ENCODE measurements around the gene ANKRA2. TPM values are rescaled to one million over a fixed set of nuclear protein-coding genes. Genes with fewer than 3 reads are reported as not detected.

Gene ANKRA2
- total and polyA plus RNA-seq, 4 donors = 12.6 to 60.6 (median 21.5) TPM

- Histone ChIP-seq H3K27me3 (ENCODE audit: control insufficient read depth in 3 of 3, insufficient read depth in 3 of 3, low read length in 2 of 3) (peaks cover 0 to 3% (median 0%) of the 10 kb centered on the region in 3 donors), H3K27ac (ENCODE audit: low read depth in 1 of 2, low read length in 1 of 2) (no peak overlapping the region), H3K4me3 (no peak overlapping the region), H3K9me3 (ENCODE audit: control insufficient read depth in 4 of 4, insufficient read depth in 3 of 4, low read length in 3 of 4) (peaks cover 0 to 3% (median 0%) of the 10 kb centered on the region in 4 donors), H3K4me1 (ENCODE audit: control insufficient read depth in 5 of 5, insufficient read depth in 5 of 5, low read length in 5 of 5) (peaks cover 0 to 2% (median 0%) of the 10 kb centered on the region in 5 donors), H3K36me3 (ENCODE audit: control insufficient read depth in 4 of 4, insufficient read depth in 4 of 4, low read length in 4 of 4) (no peaks in the 10 kb centered on the region), H3K9ac (ENCODE audit: insufficient read depth in 1 of 2, low read length in 2 of 2) (no peak overlapping the region)
- no peak for DNase-seq
- TF ChIP-seq CTCF (IDR thresholded peaks at IDR 0.05; ENCODE audit: control extremely low read depth, extremely low read depth) = no peak
- ATAC-seq (ENCODE audit: insufficient read depth, low FRiP score) = no peak
- whole genome bisulfite sequencing, 2 donors = 59 to 80% methylated on average over 5 of the region's 5 CpGs
These were observed 38.6 kb upstream of the ANKRA2 start for GRCh38 chr5:73603998-73604397.

- WGBS, 2 donors = 92 to 94% methylated on average over 3 of the region's 3 CpGs
- H3K9me3 ChIP-seq (ENCODE audit: control insufficient read depth in 4 of 4, insufficient read depth in 3 of 4, low read length in 3 of 4) = peaks cover 0 to 3% (median 0%) of the 10 kb centered on the region in 4 donors
- H3K27me3 ChIP-seq (ENCODE audit: control insufficient read depth in 3 of 3, insufficient read depth in 3 of 3, low read length in 2 of 3) = no peaks in the 10 kb centered on the region
- H3K4me1 ChIP-seq (ENCODE audit: control insufficient read depth in 5 of 5, insufficient read depth in 5 of 5, low read length in 5 of 5) = no peaks in the 10 kb centered on the region
- TF ChIP-seq CTCF (IDR thresholded peaks at IDR 0.05; ENCODE audit: control extremely low read depth, extremely low read depth) = no peak
- no peaks in the 10 kb centered on the region for H3K36me3 ChIP-seq (ENCODE audit: control insufficient read depth in 4 of 4, insufficient read depth in 4 of 4, low read length in 4 of 4)
- H3K27ac ChIP-seq (ENCODE audit: low read depth in 1 of 2, low read length in 1 of 2) = no peak overlapping the region
- H3K9ac ChIP-seq (ENCODE audit: insufficient read depth in 1 of 2, low read length in 2 of 2) = no peak overlapping the region
- ATAC-seq (ENCODE audit: insufficient read depth, low FRiP score) (no peak), DNase-seq (no peak)
- H3K4me3 ChIP-seq = no peak overlapping the region
These were observed 33.9 kb upstream of the ANKRA2 start for GRCh38 chr5:73599380-73599779.

DNA sequence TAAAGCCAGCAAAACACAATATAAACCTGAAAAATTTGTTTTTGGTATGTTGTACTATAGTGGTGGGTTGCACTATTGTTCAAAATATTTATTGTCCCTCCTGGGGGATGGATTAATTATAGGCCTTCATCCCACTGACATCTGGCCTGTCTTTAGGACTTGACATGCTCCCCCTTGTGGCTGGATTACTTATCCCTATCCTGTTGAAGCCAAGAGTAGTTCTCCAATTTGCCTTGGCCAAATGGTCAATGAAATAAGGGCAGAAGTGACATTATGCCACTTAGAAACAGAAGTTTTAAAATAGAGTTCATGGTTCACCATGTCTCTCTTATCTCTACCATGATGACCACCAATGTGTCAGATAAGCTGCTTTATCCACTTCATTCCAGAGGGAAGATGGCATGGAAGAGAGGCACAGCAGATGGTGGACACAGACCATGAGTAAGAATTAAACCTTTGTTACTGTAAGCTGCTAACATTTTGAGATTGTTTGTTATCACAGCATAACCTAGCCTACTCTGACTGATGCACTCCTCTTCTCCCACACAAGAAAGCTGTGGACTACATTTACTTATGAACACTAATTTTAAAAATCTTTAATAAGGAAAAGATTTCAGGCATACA lies 31.4 kb upstream of the ANKRA2 start:
- DNase-seq = peak in 1 of 3 donors; percentile 21
- Histone ChIP-seq H3K27me3 (ENCODE audit: control insufficient read depth in 3 of 3, insufficient read depth in 3 of 3, low read length in 2 of 3) (no peaks in the 10 kb centered on the region), H3K4me3 (no peak overlapping the region), H3K9me3 (ENCODE audit: control insufficient read depth in 4 of 4, insufficient read depth in 3 of 4, low read length in 3 of 4) (peaks cover 0 to 3% (median 0%) of the 10 kb centered on the region in 4 donors), H3K36me3 (ENCODE audit: control insufficient read depth in 4 of 4, insufficient read depth in 4 of 4, low read length in 4 of 4) (no peaks in the 10 kb centered on the region), H3K4me1 (ENCODE audit: control insufficient read depth in 5 of 5, insufficient read depth in 5 of 5, low read length in 5 of 5) (no peaks in the 10 kb centered on the region), H3K9ac (ENCODE audit: insufficient read depth in 1 of 2, low read length in 2 of 2) (no peak overlapping the region), H3K27ac (ENCODE audit: low read depth in 1 of 2, low read length in 1 of 2) (no peak overlapping the region)
- peak; percentile 3 for TF ChIP-seq CTCF (IDR thresholded peaks at IDR 0.05; ENCODE audit: control extremely low read depth, extremely low read depth)
- no peak for ATAC-seq (ENCODE audit: insufficient read depth, low FRiP score)

GRCh38 chr5:73592551-73592950 lies 27.1 kb upstream of the ANKRA2 start:
- no peak for ATAC-seq (ENCODE audit: insufficient read depth, low FRiP score)
- H3K4me1 ChIP-seq (ENCODE audit: control insufficient read depth in 5 of 5, insufficient read depth in 5 of 5, low read length in 5 of 5) = no peaks in the 10 kb centered on the region

More at GRCh38 chr5:73592551-73592950, 27.1 kb upstream of the ANKRA2 start:
- H3K9ac ChIP-seq (ENCODE audit: insufficient read depth in 1 of 2, low read length in 2 of 2) = no peak overlapping the region
- DNase-seq = no peak
- H3K9me3 ChIP-seq (ENCODE audit: control insufficient read depth in 4 of 4, insufficient read depth in 3 of 4, low read length in 3 of 4) = no peaks in the 10 kb centered on the region
- no peak overlapping the region for H3K27ac ChIP-seq (ENCODE audit: low read depth in 1 of 2, low read length in 1 of 2)
- H3K36me3 ChIP-seq (ENCODE audit: control insufficient read depth in 4 of 4, insufficient read depth in 4 of 4, low read length in 4 of 4) = no peaks in the 10 kb centered on the region
- H3K4me3 ChIP-seq = no peak overlapping the region
- no peaks in the 10 kb centered on the region for H3K27me3 ChIP-seq (ENCODE audit: control insufficient read depth in 3 of 3, insufficient read depth in 3 of 3, low read length in 2 of 3)
- WGBS, 2 donors = 61 to 67% methylated on average over 1 of the region's 1 CpG
- no peak for TF ChIP-seq CTCF (IDR thresholded peaks at IDR 0.05; ENCODE audit: control extremely low read depth, extremely low read depth)
